ENCODE results near the gene APOL4. TPM values are rescaled to one million over a fixed set of nuclear protein-coding genes. Genes with fewer than 3 reads are reported as not detected.

APOL4 gene
- total and polyA plus RNA-seq, 2 donors (not counting 1 experiment from before 2014, with no cell fraction given), result 0.03 TPM; not detected in 1

DNA sequence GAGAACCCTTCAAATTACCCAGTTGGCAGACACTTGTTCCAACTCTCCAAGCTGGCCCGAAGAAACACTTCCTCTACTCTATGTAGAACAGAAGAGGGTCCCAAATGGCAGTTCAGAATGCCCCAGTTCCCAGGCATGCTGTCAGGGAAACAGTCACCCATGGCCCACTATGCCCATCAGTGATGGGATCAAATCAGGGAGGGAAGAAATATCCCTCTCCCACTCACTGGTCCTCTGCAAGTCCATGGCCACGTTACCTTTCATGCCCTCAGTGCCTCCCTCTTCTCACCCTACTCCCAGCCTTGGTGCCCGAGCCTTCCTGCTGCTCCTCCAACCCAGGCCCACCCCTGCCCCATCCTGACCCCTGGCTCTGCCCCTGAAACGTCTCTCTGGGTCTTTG lies 57.7 kb downstream of the APOL4 start:
- Histone ChIP-seq H3K79me2 (ENCODE audit: control insufficient read depth, insufficient read depth, low read length) (no peaks in the 10 kb centered on the region), H3K4me3 (ENCODE audit: control extremely low read depth in 1 of 5, extremely low read depth in 1 of 5, insufficient read depth in 1 of 5, low read depth in 2 of 5, low read length in 4 of 5) (no peak overlapping the region), H3K4me1 (ENCODE audit: control insufficient read depth in 2 of 2, insufficient read depth in 2 of 2, low read length in 2 of 2) (no peaks in the 10 kb centered on the region), H3K27me3 (replicated peaks in 1 of 4; ENCODE audit: control extremely low read depth in 1 of 4, control insufficient read depth in 3 of 4, insufficient read depth in 4 of 4, low read length in 3 of 4) (no peaks in the 10 kb centered on the region), H3K9me3 (ENCODE audit: control extremely low read depth in 1 of 3, control insufficient read depth in 2 of 3, insufficient read depth in 1 of 3, low read length in 2 of 3) (no peaks in the 10 kb centered on the region), H3K9ac (ENCODE audit: low read length) (no peak overlapping the region), H4K20me1 (ENCODE audit: control insufficient read depth, insufficient read depth, low read length, poor library complexity, severe bottlenecking) (peaks cover 5% of the 10 kb centered on the region), H2AFZ (ENCODE audit: insufficient read depth, low read depth, low read length, poor library complexity, severe bottlenecking) (no peak overlapping the region), H3K36me3 (replicated peaks in 1 of 2; ENCODE audit: control extremely low read depth in 1 of 2, control insufficient read depth in 1 of 2, extremely low read depth in 1 of 2, insufficient read depth in 2 of 2, low read length in 1 of 2) (peaks cover 3 to 69% of the 10 kb centered on the region in 2 experiments), H3K27ac (ENCODE audit: low read length in 2 of 2) (no peak overlapping the region), H3K4me2 (replicated peaks; ENCODE audit: low read depth, low read length, poor library complexity, severe bottlenecking) (no peak overlapping the region)
- intact Hi-C loops (cut with micrococcal nuclease), result no loop called here
- H3K27ac Mint-ChIP-seq, result no peak overlapping the region
- 87% methylated on average over 3 of the region's 4 CpGs for WGBS (ENCODE audit: insufficient coverage)
- H3K9me3 Mint-ChIP-seq (ENCODE audit: insufficient read depth), result no peaks in the 10 kb centered on the region
- ATAC-seq (ENCODE audit: low read depth), result no peak
- POLR2A ChIA-PET, result no interaction called here
- TF ChIP-seq EZH2 (IDR thresholded peaks at IDR 0.05; ENCODE audit: borderline replicate concordance, insufficient read depth, low read depth, low read length, poor library complexity, severe bottlenecking), result no peak
- TF ChIP-seq, protein P1, sequence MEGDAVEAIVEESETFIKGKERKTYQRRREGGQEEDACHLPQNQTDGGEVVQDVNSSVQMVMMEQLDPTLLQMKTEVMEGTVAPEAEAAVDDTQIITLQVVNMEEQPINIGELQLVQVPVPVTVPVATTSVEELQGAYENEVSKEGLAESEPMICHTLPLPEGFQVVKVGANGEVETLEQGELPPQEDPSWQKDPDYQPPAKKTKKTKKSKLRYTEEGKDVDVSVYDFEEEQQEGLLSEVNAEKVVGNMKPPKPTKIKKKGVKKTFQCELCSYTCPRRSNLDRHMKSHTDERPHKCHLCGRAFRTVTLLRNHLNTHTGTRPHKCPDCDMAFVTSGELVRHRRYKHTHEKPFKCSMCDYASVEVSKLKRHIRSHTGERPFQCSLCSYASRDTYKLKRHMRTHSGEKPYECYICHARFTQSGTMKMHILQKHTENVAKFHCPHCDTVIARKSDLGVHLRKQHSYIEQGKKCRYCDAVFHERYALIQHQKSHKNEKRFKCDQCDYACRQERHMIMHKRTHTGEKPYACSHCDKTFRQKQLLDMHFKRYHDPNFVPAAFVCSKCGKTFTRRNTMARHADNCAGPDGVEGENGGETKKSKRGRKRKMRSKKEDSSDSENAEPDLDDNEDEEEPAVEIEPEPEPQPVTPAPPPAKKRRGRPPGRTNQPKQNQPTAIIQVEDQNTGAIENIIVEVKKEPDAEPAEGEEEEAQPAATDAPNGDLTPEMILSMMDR (IDR thresholded peaks at IDR 0.05), result no peak
- H3K27me3 Mint-ChIP-seq, result no peaks in the 10 kb centered on the region
- peaks cover 1% of the 10 kb centered on the region for H3K4me1 Mint-ChIP-seq
- no peak overlapping the region for H3K4me3 Mint-ChIP-seq
- DNase-seq, result no peak
- CTCF ChIA-PET, result interaction anchor here (1.4 to 9.7 kb wide), 3 partner anchors 10 to 36 kb away, joined by 4 to 174 read pairs (median 5); no protein-coding TSS in a partner anchor

DNA sequence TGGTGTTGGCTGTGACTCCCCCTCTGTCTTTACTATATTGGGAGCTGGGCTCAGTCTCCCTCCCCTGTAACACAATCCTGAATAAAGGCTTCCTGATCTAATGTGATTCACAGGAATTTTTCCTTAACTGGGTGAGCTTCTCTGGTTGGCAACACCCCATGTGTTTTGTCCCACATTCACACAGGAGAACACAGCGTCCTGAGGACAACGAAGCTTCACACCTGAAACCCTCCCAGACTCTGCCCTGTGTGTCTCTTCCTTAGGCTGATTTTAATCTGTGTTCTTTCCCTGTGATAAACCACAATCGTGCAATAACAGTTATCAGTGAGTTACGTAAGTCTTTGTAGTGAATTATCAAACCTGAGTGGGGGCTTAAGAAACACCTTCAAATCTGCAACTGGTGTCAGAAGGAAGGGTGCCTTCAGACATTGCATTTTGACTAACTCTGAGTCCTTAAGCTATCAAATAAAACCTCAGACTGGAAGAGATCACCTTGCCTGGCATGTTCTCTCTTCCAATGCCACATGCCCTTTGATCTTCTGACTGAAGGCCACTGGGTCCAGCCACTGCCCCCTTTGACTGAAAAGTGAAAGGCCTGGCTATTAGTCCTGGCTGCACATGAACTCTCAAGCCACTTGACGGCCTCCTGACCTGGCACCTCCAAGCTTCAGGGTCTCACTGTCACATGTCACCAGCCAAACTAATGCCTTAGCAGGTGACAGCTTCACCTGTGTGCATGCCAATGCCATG lies 58.4 kb downstream of the APOL4 start:
- Histone ChIP-seq H3K36me3 (replicated peaks in 1 of 2; ENCODE audit: control extremely low read depth in 1 of 2, control insufficient read depth in 1 of 2, extremely low read depth in 1 of 2, insufficient read depth in 2 of 2, low read length in 1 of 2) (peaks cover 3 to 62% of the 10 kb centered on the region in 2 experiments), H2AFZ (ENCODE audit: insufficient read depth, low read depth, low read length, poor library complexity, severe bottlenecking) (no peak overlapping the region), H3K27me3 (replicated peaks in 1 of 4; ENCODE audit: control extremely low read depth in 1 of 4, control insufficient read depth in 3 of 4, insufficient read depth in 4 of 4, low read length in 3 of 4) (no peaks in the 10 kb centered on the region), H3K9ac (ENCODE audit: low read length) (no peak overlapping the region), H3K4me2 (replicated peaks; ENCODE audit: low read depth, low read length, poor library complexity, severe bottlenecking) (no peak overlapping the region), H3K9me3 (ENCODE audit: control extremely low read depth in 1 of 3, control insufficient read depth in 2 of 3, insufficient read depth in 1 of 3, low read length in 2 of 3) (no peaks in the 10 kb centered on the region), H3K4me3 (ENCODE audit: control extremely low read depth in 1 of 5, extremely low read depth in 1 of 5, insufficient read depth in 1 of 5, low read depth in 2 of 5, low read length in 4 of 5) (no peak overlapping the region), H3K27ac (ENCODE audit: low read length in 2 of 2) (no peak overlapping the region), H3K4me1 (ENCODE audit: control insufficient read depth in 2 of 2, insufficient read depth in 2 of 2, low read length in 2 of 2) (no peaks in the 10 kb centered on the region), H3K79me2 (ENCODE audit: control insufficient read depth, insufficient read depth, low read length) (no peaks in the 10 kb centered on the region), H4K20me1 (ENCODE audit: control insufficient read depth, insufficient read depth, low read length, poor library complexity, severe bottlenecking) (no peaks in the 10 kb centered on the region)
- no peak overlapping the region for H3K27ac Mint-ChIP-seq
- DNase-seq (no peak), ATAC-seq (ENCODE audit: low read depth) (no peak)
- TF ChIP-seq, protein P1 (IDR thresholded peaks at IDR 0.05), result no peak
- no peak for TF ChIP-seq EZH2 (IDR thresholded peaks at IDR 0.05; ENCODE audit: borderline replicate concordance, insufficient read depth, low read depth, low read length, poor library complexity, severe bottlenecking)
- no peaks in the 10 kb centered on the region for H3K9me3 Mint-ChIP-seq (ENCODE audit: insufficient read depth)
- CTCF ChIA-PET, result interaction anchor here (0.8 to 9.7 kb wide), 5 partner anchors 9 to 96 kb away, joined by 3 to 174 read pairs (median 4); partner anchors contain the start of gene APOL2
- H3K4me3 Mint-ChIP-seq, result no peak overlapping the region
- WGBS (ENCODE audit: insufficient coverage), result 91% methylated on average over 4 of the region's 5 CpGs
- intact Hi-C loops (cut with micrococcal nuclease), result no loop called here
- POLR2A ChIA-PET, result no interaction called here
- no peaks in the 10 kb centered on the region for H3K27me3 Mint-ChIP-seq
- peaks cover 1% of the 10 kb centered on the region for H3K4me1 Mint-ChIP-seq
